BJ (cell line): ENCODE results near the gene UBE4A. TPM values are rescaled to one million over a fixed set of nuclear protein-coding genes. Genes with fewer than 3 reads are reported as not detected.

Source experiments
- CTCF ChIA-PET: fragments of 350-600 bp; formaldehyde crosslinking; extraction: SDS; loops from one replicate; lab custom pipeline; 2021; ENCODE audit warnings: antibody characterized with exemption, inconsistent platforms; lab: Yijun Ruan, JAX
- POLR2A ChIA-PET: fragments of 300-600 bp; sonication (Branson Sonifier 250); formaldehyde crosslinking; extraction: SDS; loops from one replicate; lab custom pipeline; 2021; ENCODE audit warnings: antibody characterized with exemption; lab: Charles Lee
- DNase-seq: peaks from one replicate; pipeline ENCODE4 v3.0.0-alpha.2; 2011; ENCODE audit warnings: low read depth
- H3K27me3 ChIP-seq: 2 replicates; pipeline ENCODE4 v1.6.0; 2011; ENCODE audit warnings: low read length; ENCODE audit not compliant: control insufficient read depth, insufficient read depth
- H3K36me3 ChIP-seq: 2 replicates; pipeline ENCODE4 v1.5.1; 2011; ENCODE audit warnings: low read length; ENCODE audit not compliant: control insufficient read depth, insufficient read depth
- H3K4me3 ChIP-seq: 2 replicates; pipeline ENCODE4 v1.5.1; 2011; ENCODE audit warnings: low read depth, mild to moderate bottlenecking, control low read depth, low read length
- CTCF ChIP-seq: IDR thresholded peaks from 2 replicates; pipeline ENCODE4 v1.5.1; 2011; ENCODE audit warnings: low read depth, mild to moderate bottlenecking, control low read depth, inconsistent platforms, low read length, moderate library complexity; ENCODE audit not compliant: insufficient read depth
- polyA plus RNA-seq: library from polyadenylated mRNA; depleted of rRNA; stranded (reverse); fragments of >200 nt; gene quantifications from 2 replicates; pipeline ENCODE4 v1.2.3, GENCODE V29; 2011

UBE4A gene
- polyA plus RNA-seq, 1 experiment, result 15.9 TPM

GRCh38 chr11:118313242-118313641 is 46.2 kb upstream of the UBE4A start:
- CTCF ChIA-PET, result interaction anchor here (1.0 kb wide), 1 partner anchor 23 kb away, joined by 3 read pairs; no protein-coding TSS in a partner anchor
- POLR2A ChIA-PET, result no interaction called here
- Histone ChIP-seq H3K36me3 (no peaks in the 10 kb centered on the region), H3K27me3 (peaks cover 10% of the 10 kb centered on the region), H3K4me3 (no peak overlapping the region)
- TF ChIP-seq CTCF, result no peak
- DNase-seq, result no peak

GRCh38 chr11:118314988-118315411 is 44.4 kb upstream of the UBE4A start:
- ChIA-PET POLR2A (no interaction called here), CTCF (interaction anchor here (1.3 kb wide), 1 partner anchor 116 kb away, joined by 4 read pairs; no protein-coding TSS in a partner anchor)
- Histone ChIP-seq H3K4me3 (no peak overlapping the region), H3K36me3 (no peaks in the 10 kb centered on the region), H3K27me3 (peaks cover 13% of the 10 kb centered on the region)
- no peak for DNase-seq
- TF ChIP-seq CTCF, result no peak

- no peak overlapping the region for H3K4me3 ChIP-seq
- no peak for TF ChIP-seq CTCF
- no peak for DNase-seq
- POLR2A ChIA-PET, result no interaction called here
- H3K27me3 ChIP-seq, result peaks cover 10% of the 10 kb centered on the region
- CTCF ChIA-PET, result no interaction called here
- H3K36me3 ChIP-seq, result no peaks in the 10 kb centered on the region
Observed at GRCh38 chr11:118318124-118318523, 41.3 kb upstream of the UBE4A start.

- H3K27me3 ChIP-seq, result peaks cover 8% of the 10 kb centered on the region
- H3K4me3 ChIP-seq, result no peak overlapping the region
- DNase-seq, result no peak
- H3K36me3 ChIP-seq, result no peaks in the 10 kb centered on the region
- no peak for TF ChIP-seq CTCF
- POLR2A ChIA-PET, result no interaction called here
- CTCF ChIA-PET, result no interaction called here
Observed at GRCh38 chr11:118318581-118319336, 40.6 kb upstream of the UBE4A start.

- TF ChIP-seq CTCF, result no peak
- Histone ChIP-seq H3K4me3 (no peak overlapping the region), H3K27me3 (peaks cover 7% of the 10 kb centered on the region), H3K36me3 (no peaks in the 10 kb centered on the region)
- ChIA-PET POLR2A (no interaction called here), CTCF (no interaction called here)
- no peak for DNase-seq
Observed at GRCh38 chr11:118319337-118319707, 40.1 kb upstream of the UBE4A start.
